ENCODE results near the gene HSPB6. TPM values are rescaled to one million over a fixed set of nuclear protein-coding genes. Genes with fewer than 3 reads are reported as not detected.

The HSPB6 gene
- total RNA-seq, 2 experiments from 2014 or later = 0.53 to 0.93 TPM

DNA sequence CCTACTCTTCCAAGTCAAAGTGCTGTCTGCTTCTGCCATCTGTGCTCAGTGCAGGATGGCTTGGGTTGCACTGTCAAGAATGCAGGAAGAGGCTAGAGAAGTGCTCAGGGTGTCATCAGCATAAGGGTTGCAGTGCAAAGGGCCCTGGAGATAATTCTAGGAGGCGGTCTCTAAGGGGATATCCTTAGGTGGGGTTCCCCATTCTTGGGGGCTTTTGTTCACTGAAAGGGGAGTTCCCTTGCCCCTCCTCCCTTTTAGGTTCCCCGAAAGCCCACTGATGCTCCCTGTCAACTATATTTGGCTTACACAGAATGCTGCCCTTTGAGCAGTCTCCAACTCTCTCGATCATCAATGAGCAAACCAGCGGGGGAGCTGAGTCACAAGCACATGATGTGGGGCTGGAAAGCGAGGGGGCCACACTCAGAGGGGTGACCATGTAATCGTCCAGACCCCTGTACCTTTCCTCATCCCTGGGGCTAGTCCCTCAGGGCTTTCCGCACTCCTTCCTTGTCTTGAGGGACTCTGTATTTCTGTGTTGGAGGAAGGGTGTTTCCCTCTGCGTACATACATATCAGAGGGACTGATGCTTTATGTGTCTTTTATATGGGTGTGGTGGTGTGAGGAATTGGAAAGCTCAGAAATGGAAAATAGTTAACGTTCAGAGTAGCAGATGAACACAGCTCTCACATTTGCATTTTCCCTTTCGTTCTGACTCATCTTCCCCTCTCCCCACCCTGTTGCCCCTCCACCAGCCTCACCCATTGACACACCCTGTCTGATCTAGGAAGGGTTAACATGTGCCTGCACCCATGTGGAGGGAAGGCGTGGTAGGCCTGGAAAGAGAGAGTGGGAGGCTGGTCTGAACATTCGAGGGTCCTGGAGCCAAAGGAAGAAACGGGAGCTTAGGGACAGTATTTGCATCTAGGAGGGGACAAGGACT, 45.8 kb downstream of the HSPB6 start:
- ChIA-PET CTCF (interaction anchor here (0.6 to 8.6 kb wide), 6 partner anchors 9 to 205 kb away, joined by 3 to 106 read pairs (median 9); partner anchors contain the start of gene IGFLR1), POLR2A (interaction anchor here (0.6 to 4.0 kb wide), 9 partner anchors 9 to 67 kb away, joined by 3 to 34 read pairs (median 4); partner anchors contain the start of genes COX6B1, IGFLR1 and LIN37)
- Mint-ChIP-seq H3K27ac (peak overlapping the region; percentile 100), H3K9me3 (ENCODE audit: low read depth) (peaks cover 2% of the 10 kb centered on the region), H3K4me1 (peaks cover 43% of the 10 kb centered on the region), H3K4me3 (peak overlapping the region; percentile 56), H3K36me3 (ENCODE audit: low read depth) (peaks cover 31% of the 10 kb centered on the region), H3K27me3 (no peaks in the 10 kb centered on the region)
- ATAC-seq (peak; percentile 48), DNase-seq (peak; percentile 88)
- intact Hi-C loops (cut with DNase I, micrococcal nuclease) = loop anchor here (1.0 to 10.0 kb wide), 6 partner anchors 9 to 776 kb away; partner anchors contain the start of genes FFAR1 (in 1 of the 2), OVOL3 (in 1 of the 2), POLR2I (in 1 of the 2) and TBCB (in 1 of the 2)

- intact Hi-C loops (cut with DNase I, micrococcal nuclease) = no loop called here
- no peaks in the 10 kb centered on the region for H3K27me3 Mint-ChIP-seq
- DNase-seq = no peak
- ATAC-seq = no peak
- no peak overlapping the region for H3K4me3 Mint-ChIP-seq
- H3K27ac Mint-ChIP-seq = peak overlapping the region; percentile 69
- peaks cover 2% of the 10 kb centered on the region for H3K9me3 Mint-ChIP-seq (ENCODE audit: low read depth)
- H3K36me3 Mint-ChIP-seq (ENCODE audit: low read depth) = peaks cover 4% of the 10 kb centered on the region
- peaks cover 34% of the 10 kb centered on the region for H3K4me1 Mint-ChIP-seq
- POLR2A ChIA-PET = no interaction called here
- CTCF ChIA-PET = interaction anchor here (8.6 kb wide), 1 partner anchor 12 kb away, joined by 106 read pairs; no protein-coding TSS in a partner anchor
Observed at GRCh38 chr19:35708391-35708790, 48.4 kb downstream of the HSPB6 start.

Other genes starting within 250 kb of the HSPB6 start
- 1 to 10 TPM; 1.1 to 1.3 TPM for gene DMKN, start 243.4 kb downstream of the HSPB6 start, total RNA-seq
- gene SBSN, start 228.7 kb downstream of the HSPB6 start, total RNA-seq = not detected
- not detected for gene GAPDHS, start 223.6 kb downstream of the HSPB6 start, total RNA-seq
- 10 to 100 TPM; 73.1 to 73.8 TPM for gene TMEM147, start 211.4 kb downstream of the HSPB6 start, total RNA-seq
- gene ATP4A, start 193.4 kb downstream of the HSPB6 start, total RNA-seq = not detected
- gene PMIS2, start 170.9 kb downstream of the HSPB6 start, total RNA-seq = not detected
- 10 to 100 TPM; 39.7 to 41.0 TPM for gene HAUS5, start 144.3 kb downstream of the HSPB6 start, total RNA-seq
- 10 to 100 TPM; 87.5 to 94.4 TPM for gene RBM42, start 128.0 kb downstream of the HSPB6 start, total RNA-seq
- 1 to 10 TPM in 1 of 2 experiments, under 1 TPM in 1; 0.37 to 1.1 TPM for gene ETV2, start 115.3 kb downstream of the HSPB6 start, total RNA-seq
- gene COX6B1, start 108.7 kb downstream of the HSPB6 start, total RNA-seq = 100 to 1,000 TPM; 385 to 437 TPM
- 1 to 10 TPM; 1.2 to 1.8 TPM for gene UPK1A, start 90.5 kb downstream of the HSPB6 start, total RNA-seq
- gene ZBTB32, start 52.5 kb downstream of the HSPB6 start, total RNA-seq = 100 to 1,000 TPM; 232 to 265 TPM
- gene KMT2B, start 39.0 kb downstream of the HSPB6 start, total RNA-seq = 10 to 100 TPM; 48.6 to 49.4 TPM
- 10 to 100 TPM; 71.4 to 80.2 TPM for gene IGFLR1, start 14.6 kb downstream of the HSPB6 start, total RNA-seq
- gene U2AF1L4, start 11.6 kb downstream of the HSPB6 start, total RNA-seq = 10 to 100 TPM; 31.6 to 37.5 TPM
- 10 to 100 TPM; 36.0 to 37.9 TPM for gene PSENEN, start 11.4 kb downstream of the HSPB6 start, total RNA-seq
- gene LIN37, start 8.5 kb downstream of the HSPB6 start, total RNA-seq = 10 to 100 TPM in 1 of 2 experiments, 1 to 10 TPM in 1; 8.4 to 12.7 TPM
- 10 to 100 TPM; 39.8 to 62.8 TPM for gene PROSER3, start 1.1 kb upstream of the HSPB6 start, total RNA-seq
- gene ARHGAP33, start 18.5 kb upstream of the HSPB6 start, total RNA-seq = 10 to 100 TPM; 27.8 to 35.2 TPM
- gene PRODH2, start 55.8 kb upstream of the HSPB6 start, total RNA-seq = not detected
- not detected for gene NPHS1, start 95.5 kb upstream of the HSPB6 start, total RNA-seq
- under 1 TPM; 0.93 to 0.98 TPM for gene KIRREL2, start 99.9 kb upstream of the HSPB6 start, total RNA-seq
- 1 to 10 TPM; 2.3 to 3.0 TPM for gene APLP1, start 111.5 kb upstream of the HSPB6 start, total RNA-seq
- 10 to 100 TPM; 60.1 TPM for gene NFKBID, start 143.5 kb upstream of the HSPB6 start, total RNA-seq
- gene HCST, start 145.5 kb upstream of the HSPB6 start, total RNA-seq = 10 to 100 TPM; 27.0 to 32.7 TPM
- not detected for gene TYROBP, start 151.3 kb upstream of the HSPB6 start, total RNA-seq
- 1 to 10 TPM; 7.8 to 8.3 TPM for gene LRFN3, start 179.3 kb upstream of the HSPB6 start, total RNA-seq
- 10 to 100 TPM; 16.0 to 19.2 TPM for gene SDHAF1, start 238.2 kb upstream of the HSPB6 start, total RNA-seq

All from activated CD4-positive, alpha-beta T cell treated with anti-CD3 and anti-CD28 coated beads for 36 hours (primary cell).